Brain microvascular endothelial cell (primary cell): ENCODE data around the gene C2orf68.
"Not testable (repeated sequence)": the region's sequence is repeated elsewhere in the genome, so short reads cannot be mapped to it uniquely, and the experiment has no call there.

ENCODE experiments used
- DNase-seq: peaks from one replicate; pipeline ENCODE4 v3.0.0-alpha.2; 2020
- H3K27ac ChIP-seq: fragments of 250-450 bp; sonication (Bioruptor Pico); 2 replicates; pipeline ENCODE4 v1.5.1; 2020; ENCODE audit warnings: mild to moderate bottlenecking, moderate library complexity
- H3K27me3 ChIP-seq: fragments of 250-450 bp; sonication (Bioruptor Pico); replicated peaks from 2 replicates; pipeline ENCODE4 v1.5.1; 2020; ENCODE audit warnings: mild to moderate bottlenecking
- H3K36me3 ChIP-seq: fragments of 250-450 bp; sonication (Bioruptor Pico); replicated peaks from 2 replicates; pipeline ENCODE4 v1.5.1; 2020; ENCODE audit warnings: mild to moderate bottlenecking
- H3K4me3 ChIP-seq: 2 replicates; pipeline ENCODE4 v1.5.1; 2011; ENCODE audit warnings: low read depth, mild to moderate bottlenecking, control low read depth, low read length, moderate library complexity
- CTCF ChIP-seq: IDR thresholded peaks from 2 replicates; pipeline ENCODE4 v1.5.1; 2011; ENCODE audit warnings: low read depth, mild to moderate bottlenecking, moderate library complexity, low read length, control low read depth, inconsistent platforms; ENCODE audit errors: missing control alignments
- in situ Hi-C: cut with HindIII; loops from 2 replicates; pipeline ENCODE4 v1.10.0; 2017; ENCODE audit warnings: low sequenced_read_pairs, low pct_ligation_motif_present

Gene C2orf68

GRCh38 chr2:85564144-85564563, 47.7 kb downstream of the C2orf68 start:
- Histone ChIP-seq H3K36me3 (no peaks in the 10 kb centered on the region), H3K4me3 (no peak overlapping the region), H3K27ac (no peak overlapping the region), H3K27me3 (no peaks in the 10 kb centered on the region)
- no peak for DNase-seq
- TF ChIP-seq CTCF = no peak
- in situ Hi-C loops = no loop called here

GRCh38 chr2:85561280-85562212, 50.3 kb downstream of the C2orf68 start, which contains the start of gene GGCX:
Gene GGCX (minus strand): TSS chr2:85561493. CDS start chr2:85561428, 65 bp downstream.
- peaks cover 19% of the 10 kb centered on the region for H3K36me3 ChIP-seq
- H3K27me3 ChIP-seq = no peaks in the 10 kb centered on the region
- in situ Hi-C loops = no loop called here
- H3K27ac ChIP-seq = peak within 1 kb of the TSS; percentile 57
- peak; percentile 90 for DNase-seq
- peak within 1 kb of the TSS; percentile 89 for H3K4me3 ChIP-seq
- peak; percentile 5 for TF ChIP-seq CTCF

- no peak for DNase-seq
- Histone ChIP-seq H3K36me3 (peaks cover 24% of the 10 kb centered on the region), H3K4me3 (peak overlapping the region; percentile 89), H3K27ac (no peak overlapping the region), H3K27me3 (no peaks in the 10 kb centered on the region)
- TF ChIP-seq CTCF = no peak
- in situ Hi-C loops = no loop called here
Measured at GRCh38 chr2:85560812-85561279, 51.0 kb downstream of the C2orf68 start.

- in situ Hi-C loops, H3K27ac ChIP-seq: not testable (repeated sequence)
Measured at GRCh38 chr2:85560403-85560726, 51.5 kb downstream of the C2orf68 start.

GRCh38 chr2:85558160-85558559, 53.7 kb downstream of the C2orf68 start:
- in situ Hi-C loops = no loop called here
- no peak overlapping the region for H3K4me3 ChIP-seq
- DNase-seq = no peak
- no peaks in the 10 kb centered on the region for H3K27me3 ChIP-seq
- H3K36me3 ChIP-seq = peaks cover 47% of the 10 kb centered on the region
- no peak for TF ChIP-seq CTCF
- no peak overlapping the region for H3K27ac ChIP-seq

More at GRCh38 chr2:85560403-85560726, 51.5 kb downstream of the C2orf68 start:
- not testable (repeated sequence) for DNase-seq, H3K27me3 ChIP-seq
- Histone ChIP-seq H3K36me3 (peaks cover 26% of the 10 kb centered on the region), H3K4me3 (peak overlapping the region; percentile 89)

- Histone ChIP-seq H3K27me3 (no peaks in the 10 kb centered on the region), H3K4me3 (no peak overlapping the region), H3K36me3 (peaks cover 57% of the 10 kb centered on the region), H3K27ac (no peak overlapping the region)
- TF ChIP-seq CTCF = no peak
- in situ Hi-C loops = no loop called here
- no peak for DNase-seq
Measured at GRCh38 chr2:85557130-85557529, 54.7 kb downstream of the C2orf68 start.
